HepG2 (cell line): ENCODE data around the gene KRTAP10-2. TPM values are rescaled to one million over a fixed set of nuclear protein-coding genes. Genes with fewer than 3 reads are reported as not detected.

ENCODE experiments used
- ATAC-seq: fragments of 200-7000 bp; cut with Tn5 transposase; 3 replicates; pipeline ENCODE4 v1.9.1; 2020; ENCODE audit warnings: mild to moderate bottlenecking, moderate library complexity
- BruUV-seq: library from RNA; stranded (reverse); fragments of 400-500 nt; replicated peaks from 2 replicates; lab custom pipeline; 2021; lab: Mats Ljungman, UMichigan
- CTCF ChIA-PET: fragments of 300-600 bp; formaldehyde crosslinking; extraction: SDS; loops from one replicate; lab custom pipeline; 2021; ENCODE audit warnings: low total read pairs, inconsistent platforms, low intra/inter-chr PET ratio; lab: Yijun Ruan, JAX
- POLR2A ChIA-PET: fragments of 350-600 bp; sonication (Branson Sonifier 250); formaldehyde crosslinking; loops from one replicate; lab custom pipeline; 2020; ENCODE audit warnings: antibody characterized with exemption, inconsistent platforms; lab: Yijun Ruan, JAX
- DNase-seq: peaks from one replicate; pipeline ENCODE4 v3.0.0-alpha.2; 2015; ENCODE audit warnings: low spot score
- FAIRE-seq: peaks from 3 replicates; lab custom pipeline; 2011; peaks lifted over from hg19 to GRCh38; lab: Jason Lieb, UNC
- H2AFZ ChIP-seq: one replicate; pipeline ENCODE4 v1.6.1; 2011; ENCODE audit warnings: low read length, inconsistent platforms
- H3K27ac ChIP-seq: fragments of 300-600 bp; 3 replicates; pipeline ENCODE4 v1.8.0; 2011; ENCODE audit warnings: mixed run types, mild to moderate bottlenecking, mixed read lengths, low read length, inconsistent platforms; ENCODE audit not compliant: insufficient read depth; ENCODE audit errors: extremely low read length
- H3K27me3 ChIP-seq, 2 experiments: fragments of 200-600 bp in 1 of 2; 2 replicates in 1 of 2; 3 replicates in 1 of 2; pipeline versions ENCODE4 v1.6.0 to v1.8.0; 2011; ENCODE audit warnings: low read length in 2 of 2, mild to moderate bottlenecking in 2 of 2, moderate library complexity in 2 of 2, inconsistent platforms in 1 of 2; ENCODE audit not compliant: insufficient read depth in 2 of 2, control insufficient read depth in 1 of 2
- H3K36me3 ChIP-seq, 2 experiments: fragments of 200-600 bp in 1 of 2; replicated peaks in 1 of 2; 2 replicates in 1 of 2; 3 replicates in 1 of 2; pipeline versions ENCODE4 v1.5.1 to v1.8.0; 2011; ENCODE audit warnings: low read length in 2 of 2, inconsistent platforms in 1 of 2; ENCODE audit not compliant: insufficient read depth in 2 of 2, control insufficient read depth in 1 of 2
- H3K4me1 ChIP-seq: 2 replicates; pipeline ENCODE4 v1.5.1; 2012; ENCODE audit warnings: low read length, inconsistent platforms; ENCODE audit not compliant: insufficient read depth
- H3K4me2 ChIP-seq: 2 replicates; pipeline ENCODE4 v1.6.0; 2011; ENCODE audit warnings: low read depth, low read length, inconsistent platforms
- H3K4me3 ChIP-seq, 3 experiments: fragments of 200-600 bp in 1 of 3; sonication (generic), shearing (Covaris generic) in 1 of 3; replicated peaks in 1 of 3; 2 replicates each; pipeline ENCODE4 v1.5.1; 2011 to 2016; ENCODE audit warnings: low read length in 3 of 3, inconsistent platforms in 2 of 3, low read depth in 2 of 3, mild to moderate bottlenecking in 2 of 3, control low read depth in 1 of 3, mixed read lengths in 1 of 3; ENCODE audit not compliant: insufficient read depth in 1 of 3
- H3K79me2 ChIP-seq: one replicate; pipeline ENCODE4 v1.6.1; 2011; ENCODE audit warnings: low read length, inconsistent platforms; ENCODE audit not compliant: insufficient read depth
- H3K9ac ChIP-seq: 2 replicates; pipeline ENCODE4 v1.6.0; 2011; ENCODE audit warnings: mild to moderate bottlenecking, low read depth, low read length, inconsistent platforms; ENCODE audit not compliant: insufficient read depth
- H3K9me3 ChIP-seq: 2 replicates; pipeline ENCODE4 v1.5.1; 2012; ENCODE audit warnings: mild to moderate bottlenecking, low read length
- H4K20me1 ChIP-seq: 2 replicates; pipeline ENCODE4 v1.6.0; 2011; ENCODE audit warnings: inconsistent platforms, mild to moderate bottlenecking, low read length, moderate library complexity; ENCODE audit not compliant: insufficient read depth
- EED ChIP-seq: sonication (generic); formaldehyde crosslinking; IDR thresholded peaks from 2 replicates; pipeline ENCODE4 v1.5.0; 2020; ENCODE audit warnings: mild to moderate bottlenecking, missing genetic modification reagents
- EZH2 ChIP-seq: conservative IDR thresholded peaks from 2 replicates; pipeline ENCODE4 v1.6.1; 2012; ENCODE audit warnings: mild to moderate bottlenecking, low read depth, low read length, moderate library complexity
- FOXP1 ChIP-seq, 2 experiments: fragments of 450-650 bp in 1 of 2; IDR thresholded peaks; 2 replicates each; pipeline ENCODE4 v1.6.1; 2017 to 2018; ENCODE audit warnings: antibody characterized with exemption in 1 of 2
- JUNB ChIP-seq: sonication (generic); formaldehyde crosslinking; IDR thresholded peaks from 2 replicates; pipeline ENCODE4 v1.8.0; 2022; ENCODE audit warnings: missing genetic modification reagents, mild to moderate bottlenecking, borderline replicate concordance
- MAZ ChIP-seq, 2 experiments: sonication (generic) in 1 of 2; formaldehyde crosslinking in 1 of 2; IDR thresholded peaks; 2 replicates each; pipeline versions ENCODE4 v1.5.0 to v1.6.1; 2012 to 2020; ENCODE audit warnings: low read depth in 2 of 2, mild to moderate bottlenecking in 2 of 2, borderline replicate concordance in 1 of 2, improper control_type of control experiment in 1 of 2, low read length in 1 of 2, missing genetic modification reagents in 1 of 2, moderate library complexity in 1 of 2
- NFYB ChIP-seq: sonication (generic); formaldehyde crosslinking; IDR thresholded peaks from 2 replicates; pipeline ENCODE4 v1.4.0; 2020; ENCODE audit warnings: missing genetic modification reagents
- XBP1 ChIP-seq: sonication (generic); formaldehyde crosslinking; IDR thresholded peaks from 2 replicates; pipeline ENCODE4 v1.5.0; 2020; ENCODE audit warnings: missing genetic modification reagents
- ZBTB21 ChIP-seq: sonication (generic); formaldehyde crosslinking; IDR thresholded peaks from 2 replicates; pipeline ENCODE4 v1.4.0; 2020; ENCODE audit warnings: missing genetic modification reagents
- ZFP36L1 ChIP-seq: sonication (generic); formaldehyde crosslinking; IDR thresholded peaks from 2 replicates; pipeline ENCODE4 v1.8.0; 2022; ENCODE audit warnings: mild to moderate bottlenecking, missing genetic modification reagents, moderate library complexity
- ZNF326 ChIP-seq: sonication (generic); formaldehyde crosslinking; IDR thresholded peaks from 2 replicates; pipeline ENCODE4 v1.4.0; 2020; ENCODE audit warnings: missing genetic modification reagents, borderline replicate concordance
- ZNF678 ChIP-seq: sonication (generic); formaldehyde crosslinking; IDR thresholded peaks from 2 replicates; pipeline ENCODE4 v1.4.0; 2020; ENCODE audit warnings: mild to moderate bottlenecking, missing genetic modification reagents
- ZNF83 ChIP-seq: sonication (generic); formaldehyde crosslinking; IDR thresholded peaks from 2 replicates; pipeline ENCODE4 v1.4.0; 2020; ENCODE audit warnings: missing genetic modification reagents, mild to moderate bottlenecking, borderline replicate concordance
- WGBS: methylation state at CpG from one replicate; pipeline ENCODE4 v1.1.6; 2017; ENCODE audit warnings: low lambda C conversion rate; 5-methylcytosine and 5-hydroxymethylcytosine counted together
- in situ Hi-C: cut with HindIII; loops from 2 replicates; pipeline ENCODE4 v1.10.0; 2017; ENCODE audit warnings: low pct_unique_long_range_greater_than_20kb; ENCODE audit not compliant: extremely low pct_ligation_motif_present
- intact Hi-C: fragments of 100-400 bp; cut with micrococcal nuclease; formaldehyde crosslinking; loops from one replicate; pipeline ENCODE4 v1.10.0; 2022; ENCODE audit not compliant: unreplicated experiment
- polyA plus RNA-seq, 8 experiments: library from polyadenylated mRNA; depleted of rRNA in 3 of 8; stranded (reverse) in 7 of 8; unstranded in 1 of 8; fragments of >200 nt; fragmentation: Illumina TruSeq in 4 of 8; extraction: Trizol in 4 of 8; gene quantifications; 2 replicates each; pipeline versions ENCODE4 v1.2.1 to v1.2.3, GENCODE V29; 2011 to 2016; ENCODE audit warnings: low read depth in 4 of 8, missing spikeins in 1 of 8, mixed read lengths in 1 of 8; ENCODE audit not compliant: insufficient read depth in 1 of 8
- total RNA-seq, 5 experiments: library from RNA; depleted of rRNA; stranded (reverse); fragments of >200 nt; fragmentation: Illumina TruSeq; extraction: Trizol; gene quantifications; 2 replicates each; pipeline ENCODE4 v1.2.3, GENCODE V29; 2016; ENCODE audit warnings: low read depth in 1 of 5
- TF ChIP-seq, protein P1 (sequence below): sonication (generic); formaldehyde crosslinking; conservative IDR thresholded peaks from 2 replicates; pipeline ENCODE4 v1.4.0; 2020; ENCODE audit warnings: missing genetic modification reagents
- TF ChIP-seq, protein P2 (sequence below): sonication (generic); formaldehyde crosslinking; IDR thresholded peaks from 2 replicates; pipeline ENCODE4 v1.5.0; 2020; ENCODE audit warnings: missing genetic modification reagents, mild to moderate bottlenecking, borderline replicate concordance
- TF ChIP-seq, protein P3 (sequence below): sonication (generic); formaldehyde crosslinking; IDR thresholded peaks from 2 replicates; pipeline ENCODE4 v1.4.0; 2020; ENCODE audit warnings: mild to moderate bottlenecking, missing genetic modification reagents

The KRTAP10-2 gene
- total and polyA plus RNA-seq, 2 of the 13 experiments (the other 11 are each of a cell fraction or from before 2014, with no cell fraction given), result not detected

DNA sequence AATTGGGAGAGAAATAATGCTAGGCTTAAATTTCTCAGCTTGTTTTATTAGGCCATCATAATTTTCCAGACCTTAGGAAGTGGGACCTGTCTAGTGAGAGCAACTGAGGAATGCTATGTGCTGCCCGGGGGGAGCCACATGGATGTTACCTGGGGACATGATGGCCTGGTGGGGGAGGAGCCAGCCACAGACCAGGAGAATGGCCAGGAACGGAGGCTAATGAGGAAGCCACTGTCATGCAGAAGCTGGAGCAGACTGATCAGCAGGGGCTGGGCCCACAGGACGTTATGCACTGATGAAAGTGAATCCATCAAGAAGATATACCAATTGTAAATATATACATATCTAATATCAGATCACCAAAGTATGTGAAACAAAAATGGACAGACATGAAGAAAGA is 6.7 kb downstream of the KRTAP10-2 start:
- CTCF ChIA-PET, result no interaction called here
- WGBS, result 21% methylated on average over 3 of the region's 3 CpGs
- Histone ChIP-seq H3K4me1 (no peaks in the 10 kb centered on the region; the same call in 1 of the 2 replicates), H2AFZ (no peak overlapping the region), H3K4me3 (no peak overlapping the region), H3K27me3 (no peaks in the 10 kb centered on the region; a peak in 2 of 5 replicates), H3K9ac (no peak overlapping the region), H3K36me3 (no peaks in the 10 kb centered on the region), H3K27ac (no peak overlapping the region), H4K20me1 (no peaks in the 10 kb centered on the region), H3K4me2 (no peak overlapping the region), H3K9me3 (peaks cover 17% of the 10 kb centered on the region; the same call in 1 of the 2 replicates), H3K79me2 (no peaks in the 10 kb centered on the region)
- in situ Hi-C loops (no loop called here), intact Hi-C loops (no loop called here)
- FAIRE-seq (no peak), DNase-seq (no peak), ATAC-seq (no peak)
- POLR2A ChIA-PET, result no interaction called here
- TF ChIP-seq XBP1 (CRISPR knock-in tag) (no peak), ZNF678 (no peak), NFYB (CRISPR knock-in tag) (no peak), ZNF326 (no peak), EZH2 (no peak), EED (no peak), MAZ (IDR thresholded peaks at IDR 0.05; ENCODE audit: borderline replicate concordance, low read depth, low read length) (no peak), MAZ (CRISPR knock-in tag; IDR thresholded peaks at IDR 0.05; ENCODE audit: low read depth) (no peak), ZNF83 (no peak), JUNB (no peak), ZFP36L1 (CRISPR knock-in tag) (no peak), FOXP1 (IDR thresholded peaks at IDR 0.05) (no peak), FOXP1 (CRISPR knock-in tag; IDR thresholded peaks at IDR 0.05) (no peak), ZBTB21 (no peak)
- TF ChIP-seq, protein P1, sequence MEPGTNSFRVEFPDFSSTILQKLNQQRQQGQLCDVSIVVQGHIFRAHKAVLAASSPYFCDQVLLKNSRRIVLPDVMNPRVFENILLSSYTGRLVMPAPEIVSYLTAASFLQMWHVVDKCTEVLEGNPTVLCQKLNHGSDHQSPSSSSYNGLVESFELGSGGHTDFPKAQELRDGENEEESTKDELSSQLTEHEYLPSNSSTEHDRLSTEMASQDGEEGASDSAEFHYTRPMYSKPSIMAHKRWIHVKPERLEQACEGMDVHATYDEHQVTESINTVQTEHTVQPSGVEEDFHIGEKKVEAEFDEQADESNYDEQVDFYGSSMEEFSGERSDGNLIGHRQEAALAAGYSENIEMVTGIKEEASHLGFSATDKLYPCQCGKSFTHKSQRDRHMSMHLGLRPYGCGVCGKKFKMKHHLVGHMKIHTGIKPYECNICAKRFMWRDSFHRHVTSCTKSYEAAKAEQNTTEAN (CRISPR knock-in tag), result no peak
- TF ChIP-seq, protein P2, sequence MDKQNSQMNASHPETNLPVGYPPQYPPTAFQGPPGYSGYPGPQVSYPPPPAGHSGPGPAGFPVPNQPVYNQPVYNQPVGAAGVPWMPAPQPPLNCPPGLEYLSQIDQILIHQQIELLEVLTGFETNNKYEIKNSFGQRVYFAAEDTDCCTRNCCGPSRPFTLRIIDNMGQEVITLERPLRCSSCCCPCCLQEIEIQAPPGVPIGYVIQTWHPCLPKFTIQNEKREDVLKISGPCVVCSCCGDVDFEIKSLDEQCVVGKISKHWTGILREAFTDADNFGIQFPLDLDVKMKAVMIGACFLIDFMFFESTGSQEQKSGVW (CRISPR knock-in tag), result no peak
- TF ChIP-seq, protein P3, sequence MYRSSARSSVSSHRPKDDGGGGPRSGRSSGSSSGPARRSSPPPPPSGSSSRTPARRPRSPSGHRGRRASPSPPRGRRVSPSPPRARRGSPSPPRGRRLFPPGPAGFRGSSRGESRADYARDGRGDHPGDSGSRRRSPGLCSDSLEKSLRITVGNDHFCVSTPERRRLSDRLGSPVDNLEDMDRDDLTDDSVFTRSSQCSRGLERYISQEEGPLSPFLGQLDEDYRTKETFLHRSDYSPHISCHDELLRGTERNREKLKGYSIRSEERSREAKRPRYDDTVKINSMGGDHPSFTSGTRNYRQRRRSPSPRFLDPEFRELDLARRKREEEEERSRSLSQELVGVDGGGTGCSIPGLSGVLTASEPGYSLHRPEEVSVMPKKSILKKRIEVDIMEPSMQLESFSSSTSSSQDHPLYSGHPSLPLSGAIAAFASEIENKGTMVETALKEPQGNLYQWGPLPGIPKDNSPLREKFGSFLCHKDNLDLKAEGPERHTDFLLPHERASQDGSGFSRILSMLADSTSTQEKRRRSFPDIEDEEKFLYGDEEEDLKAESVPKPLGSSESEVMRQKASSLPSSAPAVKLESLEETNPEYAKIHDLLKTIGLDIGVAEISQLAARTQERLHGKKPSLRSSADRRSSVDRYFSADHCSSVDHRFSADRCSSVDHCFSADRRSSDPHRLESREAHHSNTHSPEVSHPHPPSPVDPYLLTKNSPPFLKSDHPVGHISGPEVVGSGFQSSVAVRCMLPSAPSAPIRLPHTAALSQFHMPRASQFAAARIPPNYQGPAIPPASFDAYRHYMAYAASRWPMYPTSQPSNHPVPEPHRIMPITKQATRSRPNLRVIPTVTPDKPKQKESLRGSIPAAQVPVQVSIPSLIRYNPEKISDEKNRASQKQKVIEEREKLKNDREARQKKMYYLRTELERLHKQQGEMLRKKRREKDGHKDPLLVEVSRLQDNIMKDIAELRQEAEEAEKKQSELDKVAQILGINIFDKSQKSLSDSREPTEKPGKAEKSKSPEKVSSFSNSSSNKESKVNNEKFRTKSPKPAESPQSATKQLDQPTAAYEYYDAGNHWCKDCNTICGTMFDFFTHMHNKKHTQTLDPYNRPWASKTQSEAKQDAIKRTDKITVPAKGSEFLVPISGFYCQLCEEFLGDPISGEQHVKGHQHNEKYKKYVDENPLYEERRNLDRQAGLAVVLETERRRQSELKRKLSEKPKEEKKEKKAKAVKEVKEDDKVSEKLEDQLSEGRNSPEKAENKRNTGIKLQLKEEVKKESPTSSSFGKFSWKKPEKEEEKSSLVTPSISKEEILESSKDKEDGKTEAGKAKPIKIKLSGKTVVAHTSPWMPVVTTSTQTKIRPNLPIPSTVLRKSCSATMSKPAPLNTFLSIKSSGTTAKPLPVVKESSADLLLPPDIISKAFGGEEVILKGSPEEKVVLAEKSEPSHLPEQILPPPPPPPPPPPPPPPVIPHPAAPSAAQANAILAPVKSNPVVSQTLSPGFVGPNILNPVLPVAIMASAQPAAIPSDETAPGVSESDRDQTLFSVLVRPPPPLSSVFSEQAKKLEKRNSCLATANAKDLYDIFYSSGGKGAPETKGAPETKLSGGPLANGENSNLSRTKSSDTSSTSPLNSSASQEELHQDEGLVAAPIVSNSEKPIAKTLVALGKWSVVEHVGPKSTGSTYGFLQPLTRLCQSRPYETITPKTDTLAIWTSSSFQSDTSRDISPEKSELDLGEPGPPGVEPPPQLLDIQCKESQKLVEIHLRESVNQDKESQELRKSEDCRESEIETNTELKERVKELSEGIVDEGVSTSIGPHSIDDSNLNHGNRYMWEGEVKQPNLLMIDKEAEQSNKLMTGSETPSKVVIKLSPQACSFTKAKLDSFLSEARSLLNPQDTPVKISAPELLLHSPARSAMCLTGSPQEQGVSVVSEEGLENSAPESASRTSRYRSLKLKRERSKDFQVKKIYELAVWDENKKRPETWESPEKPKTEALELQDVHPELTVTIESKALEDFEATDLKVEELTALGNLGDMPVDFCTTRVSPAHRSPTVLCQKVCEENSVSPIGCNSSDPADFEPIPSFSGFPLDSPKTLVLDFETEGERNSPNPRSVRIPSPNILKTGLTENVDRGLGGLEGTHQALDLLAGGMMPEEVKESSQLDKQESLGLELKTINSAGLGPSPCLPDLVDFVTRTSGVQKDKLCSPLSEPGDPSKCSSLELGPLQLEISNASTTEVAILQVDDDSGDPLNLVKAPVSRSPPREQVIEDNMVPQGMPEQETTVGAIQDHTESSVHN (CRISPR knock-in tag), result no peak
- no TSS peak for BruUV-seq
